Ovary (tissue), 3 donors: ENCODE data around the gene HDAC11.

Experiments
- POLR2A ChIP-seq: fragments of 450-650 bp; IDR thresholded peaks from one replicate; pipeline ENCODE4 v1.6.1; 2017; ENCODE audit warnings: antibody characterized with exemption, mild to moderate bottlenecking, moderate library complexity
- TF ChIP-seq, protein P1 (sequence below), 3 donors: fragments of 450-650 bp in 2 of 3; fragments of 200-600 bp in 1 of 3; IDR thresholded peaks; one replicate each; pipeline versions ENCODE4 v1.5.1 to v1.8.0; 2016 to 2022; ENCODE audit warnings: antibody characterized with exemption in 3 of 3, mild to moderate bottlenecking in 1 of 3
- donor health status: DM: no; HTN: no; CAD: no.

GRCh38 chr3:13537244-13537908 is 57.3 kb downstream of the HDAC11 start:
- TF ChIP-seq, protein P1, sequence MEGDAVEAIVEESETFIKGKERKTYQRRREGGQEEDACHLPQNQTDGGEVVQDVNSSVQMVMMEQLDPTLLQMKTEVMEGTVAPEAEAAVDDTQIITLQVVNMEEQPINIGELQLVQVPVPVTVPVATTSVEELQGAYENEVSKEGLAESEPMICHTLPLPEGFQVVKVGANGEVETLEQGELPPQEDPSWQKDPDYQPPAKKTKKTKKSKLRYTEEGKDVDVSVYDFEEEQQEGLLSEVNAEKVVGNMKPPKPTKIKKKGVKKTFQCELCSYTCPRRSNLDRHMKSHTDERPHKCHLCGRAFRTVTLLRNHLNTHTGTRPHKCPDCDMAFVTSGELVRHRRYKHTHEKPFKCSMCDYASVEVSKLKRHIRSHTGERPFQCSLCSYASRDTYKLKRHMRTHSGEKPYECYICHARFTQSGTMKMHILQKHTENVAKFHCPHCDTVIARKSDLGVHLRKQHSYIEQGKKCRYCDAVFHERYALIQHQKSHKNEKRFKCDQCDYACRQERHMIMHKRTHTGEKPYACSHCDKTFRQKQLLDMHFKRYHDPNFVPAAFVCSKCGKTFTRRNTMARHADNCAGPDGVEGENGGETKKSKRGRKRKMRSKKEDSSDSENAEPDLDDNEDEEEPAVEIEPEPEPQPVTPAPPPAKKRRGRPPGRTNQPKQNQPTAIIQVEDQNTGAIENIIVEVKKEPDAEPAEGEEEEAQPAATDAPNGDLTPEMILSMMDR (IDR thresholded peaks at IDR 0.05), result no peak
- TF ChIP-seq POLR2A, result no peak
